ENCODE results near the gene AIPL1. TPM values are rescaled to one million over a fixed set of nuclear protein-coding genes. Genes with fewer than 3 reads are reported as not detected.

The AIPL1 gene
- total and polyA plus RNA-seq, 2 experiments from 2014 or later: not detected

DNA sequence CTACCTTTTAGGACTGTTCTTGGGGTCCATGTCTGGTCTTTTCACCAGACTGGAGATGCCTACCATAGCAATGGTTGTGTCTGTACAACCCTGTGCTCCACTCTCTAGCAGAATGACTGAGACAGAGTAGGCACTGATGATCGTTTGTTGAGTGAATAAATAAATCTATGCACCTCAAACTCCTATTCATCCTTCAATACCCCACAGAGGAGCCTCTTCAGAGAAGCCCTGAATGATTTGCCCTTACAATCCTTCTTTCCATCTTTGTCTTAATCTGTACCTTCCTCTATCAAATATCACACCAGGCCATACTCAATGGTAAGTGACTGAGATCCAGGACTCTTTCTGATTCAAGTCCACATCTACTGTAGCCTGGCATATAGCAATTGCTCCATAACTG is 32.6 kb upstream of the AIPL1 start:
- no peaks in the 10 kb centered on the region for H3K27me3 ChIP-seq
- H4K20me1 ChIP-seq (ENCODE audit: insufficient read depth, poor library complexity, severe bottlenecking): no peaks in the 10 kb centered on the region
- H3K27ac ChIP-seq: no peak overlapping the region
- no peaks in the 10 kb centered on the region for H3K4me1 ChIP-seq (ENCODE audit: insufficient read depth)
- no peak overlapping the region for H2AFZ ChIP-seq
- DNase-seq (ENCODE audit: low spot score): no peak
- WGBS (ENCODE audit: low lambda C conversion rate, missing lambda C conversion rate): 91% methylated on average over 1 of the region's 1 CpG
- H3K79me2 ChIP-seq: no peaks in the 10 kb centered on the region
- no peak overlapping the region for H3K4me3 ChIP-seq
- no peaks in the 10 kb centered on the region for H3K36me3 ChIP-seq (replicated peaks; ENCODE audit: insufficient read depth, low read depth)
- no peak overlapping the region for H3K4me2 ChIP-seq
- no peaks in the 10 kb centered on the region for H3K9me2 ChIP-seq (replicated peaks; ENCODE audit: insufficient read depth)
- TF ChIP-seq EZH2phosphoT487 (IDR thresholded peaks at IDR 0.05; ENCODE audit: low read depth, severe bottlenecking, unreplicated experiment) (no peak), EZH2 (IDR thresholded peaks at IDR 0.05; ENCODE audit: borderline replicate concordance) (no peak)
- TF ChIP-seq, protein P1, sequence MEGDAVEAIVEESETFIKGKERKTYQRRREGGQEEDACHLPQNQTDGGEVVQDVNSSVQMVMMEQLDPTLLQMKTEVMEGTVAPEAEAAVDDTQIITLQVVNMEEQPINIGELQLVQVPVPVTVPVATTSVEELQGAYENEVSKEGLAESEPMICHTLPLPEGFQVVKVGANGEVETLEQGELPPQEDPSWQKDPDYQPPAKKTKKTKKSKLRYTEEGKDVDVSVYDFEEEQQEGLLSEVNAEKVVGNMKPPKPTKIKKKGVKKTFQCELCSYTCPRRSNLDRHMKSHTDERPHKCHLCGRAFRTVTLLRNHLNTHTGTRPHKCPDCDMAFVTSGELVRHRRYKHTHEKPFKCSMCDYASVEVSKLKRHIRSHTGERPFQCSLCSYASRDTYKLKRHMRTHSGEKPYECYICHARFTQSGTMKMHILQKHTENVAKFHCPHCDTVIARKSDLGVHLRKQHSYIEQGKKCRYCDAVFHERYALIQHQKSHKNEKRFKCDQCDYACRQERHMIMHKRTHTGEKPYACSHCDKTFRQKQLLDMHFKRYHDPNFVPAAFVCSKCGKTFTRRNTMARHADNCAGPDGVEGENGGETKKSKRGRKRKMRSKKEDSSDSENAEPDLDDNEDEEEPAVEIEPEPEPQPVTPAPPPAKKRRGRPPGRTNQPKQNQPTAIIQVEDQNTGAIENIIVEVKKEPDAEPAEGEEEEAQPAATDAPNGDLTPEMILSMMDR (IDR thresholded peaks at IDR 0.05; ENCODE audit: poor library complexity): no peak
- no peaks in the 10 kb centered on the region for H3K9me3 ChIP-seq (ENCODE audit: low read depth)

DNA sequence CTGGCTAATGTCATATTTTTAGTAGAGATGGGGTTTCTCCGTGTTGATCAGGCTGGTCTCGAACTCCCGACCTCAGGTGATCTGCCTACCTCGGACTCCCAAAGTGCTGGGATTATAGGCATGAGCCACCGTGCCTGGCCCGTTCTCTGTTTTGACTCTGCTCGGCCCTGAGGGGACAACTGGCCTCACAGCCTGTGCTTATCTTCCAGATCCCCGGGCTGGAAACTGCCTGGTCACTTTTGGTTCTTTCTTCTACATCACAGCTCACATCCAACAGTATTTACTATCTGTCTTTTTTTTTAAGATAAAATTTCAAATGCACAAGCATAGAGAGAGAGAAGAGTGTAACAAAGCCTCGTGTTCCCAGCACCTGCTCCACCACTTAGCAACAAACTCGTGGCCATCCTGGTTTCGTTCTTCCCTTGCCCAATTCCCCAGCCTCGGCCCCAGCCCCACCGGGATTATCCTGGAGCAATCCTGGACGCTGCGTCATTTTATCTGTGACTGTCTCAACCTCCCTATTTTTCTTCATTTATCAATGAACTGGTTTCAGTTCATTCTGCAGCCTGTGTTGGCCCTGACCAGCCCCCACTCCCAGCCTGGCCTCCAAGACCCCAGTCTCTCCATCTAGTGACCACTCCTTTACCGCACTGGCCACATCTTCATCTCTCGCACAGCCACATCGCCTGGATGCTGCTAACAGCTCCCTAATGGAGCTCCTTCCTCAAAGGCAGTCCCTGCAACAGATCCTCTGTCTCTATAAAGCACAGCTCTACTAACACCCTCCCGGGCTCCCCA is 30.5 kb upstream of the AIPL1 start:
- no peaks in the 10 kb centered on the region for H3K4me1 ChIP-seq (ENCODE audit: insufficient read depth)
- no peak overlapping the region for H3K4me3 ChIP-seq
- no peaks in the 10 kb centered on the region for H3K9me3 ChIP-seq (ENCODE audit: low read depth)
- H3K4me2 ChIP-seq: no peak overlapping the region
- DNase-seq (ENCODE audit: low spot score): no peak
- H3K9me2 ChIP-seq (replicated peaks; ENCODE audit: insufficient read depth): no peaks in the 10 kb centered on the region
- no peaks in the 10 kb centered on the region for H4K20me1 ChIP-seq (ENCODE audit: insufficient read depth, poor library complexity, severe bottlenecking)
- no peaks in the 10 kb centered on the region for H3K27me3 ChIP-seq
- no peak overlapping the region for H3K27ac ChIP-seq
- H2AFZ ChIP-seq: no peak overlapping the region
- WGBS (ENCODE audit: low lambda C conversion rate, missing lambda C conversion rate): 68% methylated on average over 19 of the region's 19 CpGs
- no peak for TF ChIP-seq EZH2 (IDR thresholded peaks at IDR 0.05; ENCODE audit: borderline replicate concordance)
- no peak for TF ChIP-seq EZH2phosphoT487 (IDR thresholded peaks at IDR 0.05; ENCODE audit: low read depth, severe bottlenecking, unreplicated experiment)
- TF ChIP-seq, protein P1 (IDR thresholded peaks at IDR 0.05; ENCODE audit: poor library complexity): no peak
- H3K79me2 ChIP-seq: no peaks in the 10 kb centered on the region
- H3K36me3 ChIP-seq (replicated peaks; ENCODE audit: insufficient read depth, low read depth): no peaks in the 10 kb centered on the region

DNA sequence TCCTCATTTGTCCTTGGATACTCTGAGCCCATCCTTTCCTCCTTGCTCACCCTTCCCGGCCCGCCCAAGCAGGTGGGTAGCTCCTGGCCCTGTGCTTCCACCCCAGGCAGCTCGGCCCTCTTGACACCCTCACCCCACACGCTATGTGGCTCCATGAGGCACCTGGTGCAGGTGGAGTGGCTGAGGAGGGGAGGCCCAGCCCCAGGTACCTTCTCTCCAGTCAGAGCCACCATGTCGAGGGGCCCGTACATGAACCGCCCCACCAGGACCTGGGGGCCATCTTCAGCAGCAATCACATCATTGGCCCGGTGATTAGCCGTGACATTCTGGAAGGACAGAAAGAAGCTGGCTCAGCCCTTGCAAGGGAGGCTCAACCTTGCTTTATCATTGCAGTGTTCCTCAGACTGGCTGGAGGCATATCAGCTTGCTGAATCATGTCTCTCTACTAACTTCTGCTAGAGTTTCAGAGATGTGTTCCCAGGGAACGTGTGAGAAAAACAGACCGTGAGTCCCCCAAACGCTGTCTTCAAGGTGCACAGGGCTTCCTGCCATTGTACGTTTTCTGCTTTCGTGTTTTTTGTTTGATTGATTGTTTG is 29.6 kb upstream of the AIPL1 start:
- no peak for DNase-seq (ENCODE audit: low spot score)
- H3K9me3 ChIP-seq (ENCODE audit: low read depth): no peaks in the 10 kb centered on the region
- H3K4me3 ChIP-seq: no peak overlapping the region
- no peaks in the 10 kb centered on the region for H3K4me1 ChIP-seq (ENCODE audit: insufficient read depth)
- no peaks in the 10 kb centered on the region for H3K79me2 ChIP-seq
- WGBS (ENCODE audit: low lambda C conversion rate, missing lambda C conversion rate): 91% methylated on average over 14 of the region's 14 CpGs
- no peak overlapping the region for H2AFZ ChIP-seq
- H3K4me2 ChIP-seq: no peak overlapping the region
- no peaks in the 10 kb centered on the region for H3K9me2 ChIP-seq (replicated peaks; ENCODE audit: insufficient read depth)
- H3K27me3 ChIP-seq: no peaks in the 10 kb centered on the region
- H4K20me1 ChIP-seq (ENCODE audit: insufficient read depth, poor library complexity, severe bottlenecking): no peaks in the 10 kb centered on the region
- TF ChIP-seq EZH2phosphoT487 (IDR thresholded peaks at IDR 0.05; ENCODE audit: low read depth, severe bottlenecking, unreplicated experiment) (no peak), EZH2 (IDR thresholded peaks at IDR 0.05; ENCODE audit: borderline replicate concordance) (no peak)
- TF ChIP-seq, protein P1 (IDR thresholded peaks at IDR 0.05; ENCODE audit: poor library complexity): no peak
- no peaks in the 10 kb centered on the region for H3K36me3 ChIP-seq (replicated peaks; ENCODE audit: insufficient read depth, low read depth)
- H3K27ac ChIP-seq: no peak overlapping the region
